HL-60 (cell line): ENCODE data around the gene C2orf92.
"Not testable (repeated sequence)": the region's sequence is repeated elsewhere in the genome, so short reads cannot be mapped to it uniquely, and the experiment has no call there.

ENCODE experiments used
- CTCF ChIP-seq: IDR thresholded peaks from one replicate; pipeline ENCODE4 v1.5.1; 2011; ENCODE audit warnings: low read length, control low read depth, inconsistent platforms; ENCODE audit not compliant: insufficient read depth
- SPI1 ChIP-seq: IDR thresholded peaks from 2 replicates; pipeline ENCODE4 v1.6.1; 2012; ENCODE audit warnings: low read depth, mild to moderate bottlenecking, borderline replicate concordance
- TF ChIP-seq, protein P1 (sequence below): IDR thresholded peaks from 2 replicates; pipeline ENCODE4 v1.6.1; 2012; ENCODE audit warnings: low read depth; ENCODE audit not compliant: insufficient replicate concordance

DNA sequence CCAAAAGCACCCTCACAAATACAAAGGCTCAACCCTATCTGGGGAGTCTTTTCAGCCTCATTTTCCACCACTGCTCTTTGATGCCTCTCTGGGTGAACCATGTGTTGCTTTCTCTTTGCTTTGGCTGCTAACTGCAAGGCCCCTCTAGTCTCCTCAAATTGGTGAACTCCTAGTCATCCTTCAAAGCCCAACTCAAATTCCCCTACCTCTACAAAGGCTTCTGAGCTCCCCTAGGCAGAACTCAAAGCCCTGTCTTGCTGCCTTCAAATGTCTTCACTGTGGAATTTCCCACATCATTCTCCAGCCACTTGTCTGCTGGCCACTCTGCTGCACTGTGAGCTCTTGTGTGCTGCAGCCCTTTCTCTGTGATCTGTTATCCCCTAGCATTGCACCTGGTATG is 46.5 kb upstream of the C2orf92 start:
- TF ChIP-seq CTCF, SPI1: not testable (repeated sequence)
- TF ChIP-seq, protein P1, sequence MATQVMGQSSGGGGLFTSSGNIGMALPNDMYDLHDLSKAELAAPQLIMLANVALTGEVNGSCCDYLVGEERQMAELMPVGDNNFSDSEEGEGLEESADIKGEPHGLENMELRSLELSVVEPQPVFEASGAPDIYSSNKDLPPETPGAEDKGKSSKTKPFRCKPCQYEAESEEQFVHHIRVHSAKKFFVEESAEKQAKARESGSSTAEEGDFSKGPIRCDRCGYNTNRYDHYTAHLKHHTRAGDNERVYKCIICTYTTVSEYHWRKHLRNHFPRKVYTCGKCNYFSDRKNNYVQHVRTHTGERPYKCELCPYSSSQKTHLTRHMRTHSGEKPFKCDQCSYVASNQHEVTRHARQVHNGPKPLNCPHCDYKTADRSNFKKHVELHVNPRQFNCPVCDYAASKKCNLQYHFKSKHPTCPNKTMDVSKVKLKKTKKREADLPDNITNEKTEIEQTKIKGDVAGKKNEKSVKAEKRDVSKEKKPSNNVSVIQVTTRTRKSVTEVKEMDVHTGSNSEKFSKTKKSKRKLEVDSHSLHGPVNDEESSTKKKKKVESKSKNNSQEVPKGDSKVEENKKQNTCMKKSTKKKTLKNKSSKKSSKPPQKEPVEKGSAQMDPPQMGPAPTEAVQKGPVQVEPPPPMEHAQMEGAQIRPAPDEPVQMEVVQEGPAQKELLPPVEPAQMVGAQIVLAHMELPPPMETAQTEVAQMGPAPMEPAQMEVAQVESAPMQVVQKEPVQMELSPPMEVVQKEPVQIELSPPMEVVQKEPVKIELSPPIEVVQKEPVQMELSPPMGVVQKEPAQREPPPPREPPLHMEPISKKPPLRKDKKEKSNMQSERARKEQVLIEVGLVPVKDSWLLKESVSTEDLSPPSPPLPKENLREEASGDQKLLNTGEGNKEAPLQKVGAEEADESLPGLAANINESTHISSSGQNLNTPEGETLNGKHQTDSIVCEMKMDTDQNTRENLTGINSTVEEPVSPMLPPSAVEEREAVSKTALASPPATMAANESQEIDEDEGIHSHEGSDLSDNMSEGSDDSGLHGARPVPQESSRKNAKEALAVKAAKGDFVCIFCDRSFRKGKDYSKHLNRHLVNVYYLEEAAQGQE: not testable (repeated sequence)
